Measurements from ENCODE around the gene FHIT.

The FHIT gene

GRCh38 chr3:60629816-60630215, 621.4 kb downstream of the FHIT start:
- Histone ChIP-seq H3K27me3 (no peaks in the 10 kb centered on the region), H3K36me3 (no peaks in the 10 kb centered on the region), H3K27ac (no peak overlapping the region), H3K4me2 (no peak overlapping the region), H3K9me3 (no peaks in the 10 kb centered on the region), H3K9ac (no peak overlapping the region), H3K4me3 (no peak overlapping the region), H3K4me1 (peaks cover 12% of the 10 kb centered on the region), H4K20me1 (no peaks in the 10 kb centered on the region)
- TF ChIP-seq Cebpa-rat (IDR thresholded peaks at IDR 0.05), result no peak

GRCh38 chr3:60622349-60622748, 628.9 kb downstream of the FHIT start:
- Histone ChIP-seq H3K27ac (no peak overlapping the region), H4K20me1 (no peaks in the 10 kb centered on the region), H3K27me3 (no peaks in the 10 kb centered on the region), H3K4me1 (no peaks in the 10 kb centered on the region), H3K4me3 (no peak overlapping the region), H3K9me3 (no peaks in the 10 kb centered on the region), H3K9ac (no peak overlapping the region), H3K4me2 (no peak overlapping the region), H3K36me3 (no peaks in the 10 kb centered on the region)
- TF ChIP-seq Cebpa-rat (IDR thresholded peaks at IDR 0.05), result no peak

- no peaks in the 10 kb centered on the region for H3K36me3 ChIP-seq
- H3K27ac ChIP-seq, result no peak overlapping the region
- no peaks in the 10 kb centered on the region for H3K9me3 ChIP-seq
- H4K20me1 ChIP-seq, result no peaks in the 10 kb centered on the region
- no peak overlapping the region for H3K4me3 ChIP-seq
- no peaks in the 10 kb centered on the region for H3K27me3 ChIP-seq
- no peak overlapping the region for H3K9ac ChIP-seq
- TF ChIP-seq Cebpa-rat (IDR thresholded peaks at IDR 0.05), result no peak
- H3K4me2 ChIP-seq, result no peak overlapping the region
- H3K4me1 ChIP-seq, result no peaks in the 10 kb centered on the region
These were observed 634.1 kb downstream of the FHIT start for GRCh38 chr3:60617188-60617587.

DNA sequence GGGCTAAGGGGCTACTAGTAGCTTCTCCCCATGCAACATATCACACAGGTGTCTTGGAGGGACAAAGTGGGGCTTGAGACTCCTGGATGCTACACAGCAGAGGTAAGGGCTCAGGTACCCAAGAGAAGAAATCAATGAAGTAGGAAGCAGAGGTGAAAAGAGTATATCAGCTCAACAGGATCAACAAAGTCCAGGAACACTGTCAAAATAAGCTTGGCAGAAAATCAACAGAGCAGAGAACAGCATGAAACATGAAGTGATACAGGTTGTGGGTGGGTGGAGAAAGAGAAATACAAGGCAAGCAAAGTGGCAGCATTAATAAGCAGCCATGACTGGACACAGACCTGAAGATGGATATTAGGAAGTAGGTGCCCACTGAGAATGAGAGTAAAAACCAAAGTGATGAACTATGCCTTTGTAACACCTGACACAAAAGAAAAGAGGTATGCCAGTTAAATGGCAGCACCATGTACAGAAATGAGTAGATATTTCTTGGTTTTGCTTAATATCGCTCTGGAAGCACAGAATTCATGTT, 637.4 kb downstream of the FHIT start:
- no peak overlapping the region for H3K4me3 ChIP-seq
- H3K9me3 ChIP-seq, result no peaks in the 10 kb centered on the region
- H3K36me3 ChIP-seq, result no peaks in the 10 kb centered on the region
- H3K4me2 ChIP-seq, result no peak overlapping the region
- H3K27me3 ChIP-seq, result no peaks in the 10 kb centered on the region
- TF ChIP-seq Cebpa-rat (IDR thresholded peaks at IDR 0.05), result no peak
- no peaks in the 10 kb centered on the region for H3K4me1 ChIP-seq
- no peaks in the 10 kb centered on the region for H4K20me1 ChIP-seq
- H3K9ac ChIP-seq, result no peak overlapping the region
- no peak overlapping the region for H3K27ac ChIP-seq

DNA sequence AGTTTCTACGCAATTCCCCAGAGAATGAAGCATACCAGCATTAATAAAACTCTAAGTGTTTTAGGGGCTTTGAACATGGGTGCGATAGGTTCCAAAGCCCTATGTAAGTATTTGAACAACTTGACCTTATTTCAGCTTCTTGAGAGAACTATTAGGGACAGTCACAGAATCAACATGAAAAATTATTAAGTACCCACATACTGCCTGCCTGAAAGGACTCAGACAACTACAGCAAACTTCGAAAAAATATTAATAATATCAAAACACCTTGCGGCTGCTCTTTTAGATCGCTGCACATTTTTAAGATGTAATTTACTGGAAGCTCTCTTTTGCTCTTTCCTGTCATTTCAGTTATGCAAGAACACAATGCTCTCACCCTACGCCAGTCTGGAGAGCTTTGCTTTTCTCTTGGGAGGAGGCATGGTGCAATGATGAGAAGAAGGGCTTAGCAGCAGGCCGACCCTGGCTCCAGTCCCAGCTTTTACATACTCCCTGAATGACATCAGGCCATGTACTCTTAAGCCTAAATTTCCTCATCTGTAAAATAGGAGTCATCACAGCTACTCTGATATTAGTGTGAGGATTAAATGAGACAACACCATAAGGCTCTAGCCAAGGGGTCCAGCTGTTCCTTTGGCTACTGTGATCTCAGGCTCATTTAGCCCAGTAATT, 640.7 kb downstream of the FHIT start:
- H3K36me3 ChIP-seq, result no peaks in the 10 kb centered on the region
- H3K4me1 ChIP-seq, result no peaks in the 10 kb centered on the region
- no peak overlapping the region for H3K9ac ChIP-seq
- H3K4me3 ChIP-seq, result no peak overlapping the region
- H3K27ac ChIP-seq, result no peak overlapping the region
- H3K9me3 ChIP-seq, result no peaks in the 10 kb centered on the region
- no peak overlapping the region for H3K4me2 ChIP-seq
- no peaks in the 10 kb centered on the region for H4K20me1 ChIP-seq
- no peak for TF ChIP-seq Cebpa-rat (IDR thresholded peaks at IDR 0.05)
- H3K27me3 ChIP-seq, result no peaks in the 10 kb centered on the region

DNA sequence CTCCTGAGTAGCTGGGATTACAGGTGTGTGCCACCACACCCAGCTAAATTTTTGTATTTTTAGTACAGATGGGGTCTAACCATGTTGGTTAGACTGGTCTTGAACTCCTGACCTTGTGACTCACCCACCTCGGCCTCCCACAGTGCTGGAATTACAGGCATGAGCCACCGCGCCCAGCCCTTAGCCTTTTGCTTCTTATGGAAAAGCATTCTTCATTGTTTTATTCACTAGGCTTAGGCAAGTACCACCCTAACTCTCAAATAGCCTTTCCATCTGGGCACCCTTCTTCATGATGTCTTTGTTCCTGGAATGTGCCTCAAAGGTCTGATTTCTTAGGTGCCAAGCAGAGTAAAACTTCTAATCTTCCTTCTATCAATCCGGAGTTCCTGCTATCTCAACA, 641.8 kb downstream of the FHIT start:
- H3K27ac ChIP-seq, result no peak overlapping the region
- H3K9ac ChIP-seq, result no peak overlapping the region
- TF ChIP-seq Cebpa-rat (IDR thresholded peaks at IDR 0.05), result no peak
- no peak overlapping the region for H3K4me3 ChIP-seq
- H3K9me3 ChIP-seq, result no peaks in the 10 kb centered on the region
- H4K20me1 ChIP-seq, result no peaks in the 10 kb centered on the region
- H3K27me3 ChIP-seq, result no peaks in the 10 kb centered on the region
- H3K4me1 ChIP-seq, result no peaks in the 10 kb centered on the region
- H3K4me2 ChIP-seq, result no peak overlapping the region
- no peaks in the 10 kb centered on the region for H3K36me3 ChIP-seq

- Histone ChIP-seq H3K4me2 (no peak overlapping the region), H3K4me1 (no peaks in the 10 kb centered on the region), H3K9me3 (no peaks in the 10 kb centered on the region), H3K9ac (no peak overlapping the region), H3K4me3 (no peak overlapping the region), H4K20me1 (no peaks in the 10 kb centered on the region), H3K27ac (no peak overlapping the region), H3K27me3 (no peaks in the 10 kb centered on the region), H3K36me3 (no peaks in the 10 kb centered on the region)
- no peak for TF ChIP-seq Cebpa-rat (IDR thresholded peaks at IDR 0.05)
These were observed 647.4 kb downstream of the FHIT start for GRCh38 chr3:60603860-60604259.

GRCh38 chr3:60600848-60601247, 650.4 kb downstream of the FHIT start:
- Histone ChIP-seq H3K36me3 (no peaks in the 10 kb centered on the region), H3K27me3 (no peaks in the 10 kb centered on the region), H4K20me1 (no peaks in the 10 kb centered on the region), H3K9ac (no peak overlapping the region), H3K4me1 (no peaks in the 10 kb centered on the region), H3K27ac (no peak overlapping the region), H3K4me3 (no peak overlapping the region), H3K4me2 (no peak overlapping the region), H3K9me3 (no peaks in the 10 kb centered on the region)
- TF ChIP-seq Cebpa-rat (IDR thresholded peaks at IDR 0.05), result no peak

GRCh38 chr3:60599586-60599985, 651.7 kb downstream of the FHIT start:
- Histone ChIP-seq H3K9ac (no peak overlapping the region), H3K4me2 (no peak overlapping the region), H3K4me3 (no peak overlapping the region), H3K4me1 (no peaks in the 10 kb centered on the region), H4K20me1 (no peaks in the 10 kb centered on the region), H3K9me3 (no peaks in the 10 kb centered on the region), H3K36me3 (no peaks in the 10 kb centered on the region), H3K27me3 (no peaks in the 10 kb centered on the region), H3K27ac (no peak overlapping the region)
- TF ChIP-seq Cebpa-rat (IDR thresholded peaks at IDR 0.05), result no peak

DNA sequence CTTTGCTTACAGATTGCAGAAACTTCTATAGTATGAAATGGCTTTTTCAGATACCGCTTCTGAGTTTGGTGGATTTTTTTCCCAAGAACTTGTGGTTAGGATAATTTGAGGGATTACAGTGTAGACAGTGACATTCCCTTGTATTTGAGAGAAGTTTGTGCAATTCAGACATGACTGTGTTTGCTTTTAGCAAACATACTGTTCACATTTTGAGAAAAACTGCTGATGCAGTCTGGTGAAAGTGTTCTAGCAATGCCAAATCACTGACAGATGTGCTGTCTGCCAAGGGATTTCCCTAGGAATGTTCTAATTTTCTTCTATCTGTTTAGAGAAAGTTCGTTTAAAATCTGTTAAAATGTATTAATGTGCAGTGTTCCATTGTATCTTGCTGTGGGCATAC, 652.6 kb downstream of the FHIT start:
- H3K9ac ChIP-seq, result no peak overlapping the region
- no peak overlapping the region for H3K4me2 ChIP-seq
- H3K36me3 ChIP-seq, result no peaks in the 10 kb centered on the region
- TF ChIP-seq Cebpa-rat (IDR thresholded peaks at IDR 0.05), result no peak
- H3K9me3 ChIP-seq, result no peaks in the 10 kb centered on the region
- no peak overlapping the region for H3K4me3 ChIP-seq
- H3K4me1 ChIP-seq, result no peaks in the 10 kb centered on the region
- no peaks in the 10 kb centered on the region for H3K27me3 ChIP-seq
- no peaks in the 10 kb centered on the region for H4K20me1 ChIP-seq
- H3K27ac ChIP-seq, result no peak overlapping the region

DNA sequence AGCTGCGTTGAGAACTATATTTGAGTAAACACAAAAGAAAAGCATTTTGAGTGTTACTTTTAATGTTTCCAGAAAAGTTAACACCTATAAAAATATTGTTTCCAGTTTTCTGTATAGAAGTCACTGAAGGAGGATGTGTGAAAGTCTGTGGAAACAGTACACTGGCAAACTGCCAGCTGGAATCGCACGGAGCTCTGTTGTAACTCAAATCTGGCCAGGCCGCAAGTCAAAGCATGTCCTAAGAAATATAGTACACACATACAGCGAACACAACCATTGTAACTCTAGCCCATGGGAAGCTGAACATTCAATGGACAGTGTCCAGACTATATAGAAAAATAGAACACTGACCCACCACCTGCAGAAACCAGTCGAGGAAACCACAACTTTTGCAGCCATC, 657.2 kb downstream of the FHIT start:
- no peaks in the 10 kb centered on the region for H4K20me1 ChIP-seq
- TF ChIP-seq Cebpa-rat (IDR thresholded peaks at IDR 0.05), result no peak
- H3K36me3 ChIP-seq, result no peaks in the 10 kb centered on the region
- H3K9ac ChIP-seq, result no peak overlapping the region
- H3K4me2 ChIP-seq, result no peak overlapping the region
- no peaks in the 10 kb centered on the region for H3K4me1 ChIP-seq
- H3K27ac ChIP-seq, result no peak overlapping the region
- no peak overlapping the region for H3K4me3 ChIP-seq
- no peaks in the 10 kb centered on the region for H3K9me3 ChIP-seq
- no peaks in the 10 kb centered on the region for H3K27me3 ChIP-seq

All from BLaER1 (cell line).